ENCODE data around the gene RELL1. TPM values are rescaled to one million over a fixed set of nuclear protein-coding genes. Genes with fewer than 3 reads are reported as not detected.

The RELL1 gene
- polyA plus RNA-seq, 1 donor from 2014 or later, result 0.47 TPM

GRCh38 chr4:37721995-37722638 lies 35.9 kb upstream of the RELL1 start:
- H4K20me1 ChIP-seq (ENCODE audit: insufficient read depth), result no peaks in the 10 kb centered on the region
- H3K27me3 ChIP-seq (ENCODE audit: insufficient read depth, low read depth, low read length), result no peaks in the 10 kb centered on the region
- H3K9me3 ChIP-seq (ENCODE audit: low read length), result no peaks in the 10 kb centered on the region
- H3K27ac ChIP-seq (ENCODE audit: low read length), result no peak overlapping the region
- H3K9ac ChIP-seq (ENCODE audit: low read length), result no peak overlapping the region
- TF ChIP-seq SMC3 (conservative IDR thresholded peaks at IDR 0.05; ENCODE audit: poor library complexity) (no peak), EZH2 (IDR thresholded peaks at IDR 0.05; ENCODE audit: borderline replicate concordance, insufficient read depth, low read length, poor library complexity, severe bottlenecking) (no peak), TAF1 (IDR thresholded peaks at IDR 0.05; ENCODE audit: low read depth) (no peak), EP300 (conservative IDR thresholded peaks at IDR 0.05; ENCODE audit: poor library complexity, severe bottlenecking) (no peak), CTCF (IDR thresholded peaks at IDR 0.05; ENCODE audit: poor library complexity, severe bottlenecking) (no peak), POLR2AphosphoS5 (IDR thresholded peaks at IDR 0.05) (no peak), REST (IDR thresholded peaks at IDR 0.05; ENCODE audit: borderline replicate concordance) (no peak), RAD21 (conservative IDR thresholded peaks at IDR 0.05) (no peak), MXI1 (conservative IDR thresholded peaks at IDR 0.05; ENCODE audit: poor library complexity, severe bottlenecking) (no peak)
- no peak overlapping the region for H3K4me2 ChIP-seq (ENCODE audit: low read length)
- H3F3A ChIP-seq (ENCODE audit: insufficient read depth, low read length, poor library complexity, severe bottlenecking), result no peaks in the 10 kb centered on the region
- no peaks in the 10 kb centered on the region for H3K9me2 ChIP-seq (ENCODE audit: insufficient read depth, low read length)
- no peaks in the 10 kb centered on the region for H3K36me3 ChIP-seq (ENCODE audit: insufficient read depth, low read length)
- no peaks in the 10 kb centered on the region for H3K79me2 ChIP-seq (replicated peaks; ENCODE audit: insufficient read depth, low read length)
- no peak overlapping the region for H2AFZ ChIP-seq (ENCODE audit: low read depth, low read length)
- no peak overlapping the region for H3K4me3 ChIP-seq (ENCODE audit: low read length)

- Histone ChIP-seq H2AFZ (ENCODE audit: low read depth, low read length) (no peak overlapping the region), H3K27ac (ENCODE audit: low read length) (no peak overlapping the region), H3K4me2 (ENCODE audit: low read length) (no peak overlapping the region), H3K9me3 (ENCODE audit: low read length) (no peaks in the 10 kb centered on the region), H3K4me3 (ENCODE audit: low read length) (no peak overlapping the region), H3K79me2 (replicated peaks; ENCODE audit: insufficient read depth, low read length) (no peaks in the 10 kb centered on the region), H3F3A (ENCODE audit: insufficient read depth, low read length, poor library complexity, severe bottlenecking) (no peaks in the 10 kb centered on the region), H3K9ac (ENCODE audit: low read length) (no peak overlapping the region), H3K36me3 (ENCODE audit: insufficient read depth, low read length) (no peaks in the 10 kb centered on the region), H3K27me3 (ENCODE audit: insufficient read depth, low read depth, low read length) (no peaks in the 10 kb centered on the region), H4K20me1 (ENCODE audit: insufficient read depth) (no peaks in the 10 kb centered on the region), H3K9me2 (ENCODE audit: insufficient read depth, low read length) (no peaks in the 10 kb centered on the region)
- TF ChIP-seq TAF1 (IDR thresholded peaks at IDR 0.05; ENCODE audit: low read depth), result no peak
- TF ChIP-seq CTCF (IDR thresholded peaks at IDR 0.05; ENCODE audit: poor library complexity, severe bottlenecking), result no peak
- no peak for TF ChIP-seq REST (IDR thresholded peaks at IDR 0.05; ENCODE audit: borderline replicate concordance)
- TF ChIP-seq MXI1 (conservative IDR thresholded peaks at IDR 0.05; ENCODE audit: poor library complexity, severe bottlenecking), result no peak
- TF ChIP-seq EZH2 (IDR thresholded peaks at IDR 0.05; ENCODE audit: borderline replicate concordance, insufficient read depth, low read length, poor library complexity, severe bottlenecking), result no peak
- no peak for TF ChIP-seq RAD21 (conservative IDR thresholded peaks at IDR 0.05)
- TF ChIP-seq SMC3 (conservative IDR thresholded peaks at IDR 0.05; ENCODE audit: poor library complexity), result no peak
- TF ChIP-seq EP300 (conservative IDR thresholded peaks at IDR 0.05; ENCODE audit: poor library complexity, severe bottlenecking), result no peak
- TF ChIP-seq POLR2AphosphoS5 (IDR thresholded peaks at IDR 0.05), result no peak
Observed at GRCh38 chr4:37719021-37719420, 32.8 kb upstream of the RELL1 start.

Data from neural cell (in vitro differentiated cells).